H1 (cell line): ENCODE data around the gene SEZ6. TPM values are rescaled to one million over a fixed set of nuclear protein-coding genes. Genes with fewer than 3 reads are reported as not detected.

Experiments
- CTCF ChIA-PET: fragments of 300-600 bp; sonication (Branson Sonifier 250); formaldehyde crosslinking; loops from one replicate; lab custom pipeline; 2021; ENCODE audit not compliant: partially characterized antibody; lab: Charles Lee
- POLR2A ChIA-PET: fragments of 300-600 bp; sonication (Branson Sonifier 250); formaldehyde crosslinking; loops from one replicate; lab custom pipeline; 2021; ENCODE audit warnings: inconsistent platforms; ENCODE audit not compliant: partially characterized antibody; lab: Charles Lee
- DNase-seq, 2 experiments: peaks; one replicate each; pipeline versions ENCODE4 v3.0.0 to v3.0.0-alpha.2; 2010 to 2022; ENCODE audit warnings: low spot score in 2 of 2, low read depth in 1 of 2, mixed read lengths in 1 of 2
- FAIRE-seq: peaks from 2 replicates; lab custom pipeline; 2011; peaks lifted over from hg19 to GRCh38; lab: Jason Lieb, UNC
- H2AFZ ChIP-seq: 2 replicates; pipeline ENCODE4 v1.8.1; 2012; ENCODE audit warnings: low read length, inconsistent platforms
- H2AK5ac ChIP-seq: 2 replicates; pipeline ENCODE4 v1.6.1; 2013; ENCODE audit warnings: low read depth, low read length
- H2BK120ac ChIP-seq: replicated peaks from 2 replicates; pipeline ENCODE3; 2013; ENCODE audit warnings: low read depth, low read length, inconsistent platforms
- H2BK12ac ChIP-seq: 2 replicates; pipeline ENCODE4 v1.6.1; 2013; ENCODE audit warnings: low read depth, low read length
- H2BK15ac ChIP-seq: 2 replicates; pipeline ENCODE4 v1.6.1; 2013; ENCODE audit warnings: low read length
- H2BK20ac ChIP-seq: 2 replicates; pipeline ENCODE4 v1.6.1; 2013; ENCODE audit warnings: low read length
- H2BK5ac ChIP-seq: 2 replicates; pipeline ENCODE4 v1.6.1; 2013; ENCODE audit warnings: low read depth, low read length
- H3K14ac ChIP-seq: 2 replicates; pipeline ENCODE4 v1.6.1; 2013; ENCODE audit warnings: inconsistent platforms; ENCODE audit not compliant: insufficient read length
- H3K18ac ChIP-seq: 2 replicates; pipeline ENCODE4 v1.6.1; 2013; ENCODE audit warnings: low read length; ENCODE audit errors: extremely low read depth
- H3K23ac ChIP-seq: 2 replicates; pipeline ENCODE4 v1.6.1; 2013; ENCODE audit warnings: inconsistent platforms; ENCODE audit not compliant: insufficient read length
- H3K23me2 ChIP-seq: 2 replicates; pipeline ENCODE4 v1.6.1; 2013; ENCODE audit warnings: low read depth, low read length
- H3K27ac ChIP-seq: 2 replicates; pipeline ENCODE4 v1.6.1; 2011; ENCODE audit warnings: low read depth, low read length, inconsistent platforms
- H3K27me3 ChIP-seq, 4 experiments: replicated peaks in 1 of 4; 1 replicate in 1 of 4; 2 replicates in 3 of 4; pipeline versions ENCODE4 v1.6.1 to v1.8.1; 2011 to 2013; ENCODE audit warnings: low read length in 3 of 4, mild to moderate bottlenecking in 3 of 4, inconsistent platforms in 2 of 4, mixed read lengths in 2 of 4, moderate library complexity in 1 of 4; ENCODE audit not compliant: control insufficient read depth in 3 of 4, insufficient read depth in 3 of 4; ENCODE audit errors: extremely low read depth in 1 of 4
- H3K36me3 ChIP-seq, 4 experiments: 2 replicates each; pipeline versions ENCODE4 v1.6.1 to v1.8.1; 2011 to 2013; ENCODE audit warnings: mild to moderate bottlenecking in 4 of 4, low read length in 3 of 4, moderate library complexity in 2 of 4, control low read depth in 1 of 4, inconsistent platforms in 1 of 4; ENCODE audit not compliant: insufficient read depth in 4 of 4, control insufficient read depth in 2 of 4
- H3K4ac ChIP-seq: replicated peaks from 2 replicates; pipeline ENCODE3; 2013; ENCODE audit warnings: low read length, low read depth, mixed read lengths, inconsistent platforms; ENCODE audit not compliant: insufficient read length
- H3K4me1 ChIP-seq, 4 experiments: replicated peaks in 1 of 4; 1 replicate in 1 of 4; 2 replicates in 3 of 4; pipeline versions ENCODE4 v1.6.1 to v1.8.1; 2011 to 2013; ENCODE audit warnings: low read length in 3 of 4, inconsistent platforms in 2 of 4, mixed read lengths in 1 of 4; ENCODE audit not compliant: insufficient read depth in 4 of 4, control insufficient read depth in 3 of 4
- H3K4me2 ChIP-seq, 2 experiments: 2 replicates each; pipeline versions ENCODE4 v1.6.1 to v1.8.1; 2011 to 2013; ENCODE audit warnings: low read depth in 2 of 2, low read length in 2 of 2, control low read depth in 1 of 2, inconsistent platforms in 1 of 2, mild to moderate bottlenecking in 1 of 2; ENCODE audit not compliant: insufficient read depth in 1 of 2
- H3K4me3 ChIP-seq, 4 experiments: fragments of 200-600, 300-600 bp in 1 of 4; sonication (generic), shearing (Covaris generic), sonication (Bioruptor Twin) in 1 of 4; 2 replicates each; pipeline versions ENCODE4 v1.5.1 to v1.8.1; 2011 to 2016; ENCODE audit warnings: low read length in 4 of 4, low read depth in 3 of 4, control low read depth in 2 of 4, inconsistent platforms in 2 of 4, mild to moderate bottlenecking in 2 of 4, mixed read lengths in 1 of 4, moderate library complexity in 1 of 4; ENCODE audit not compliant: insufficient read depth in 2 of 4; ENCODE audit errors: extremely low read depth in 1 of 4
- H3K56ac ChIP-seq: replicated peaks from 2 replicates; pipeline ENCODE3; 2013; ENCODE audit warnings: low read depth, mild to moderate bottlenecking, mixed read lengths, low read length, inconsistent platforms; ENCODE audit not compliant: insufficient read length
- H3K79me1 ChIP-seq: 2 replicates; pipeline ENCODE4 v1.6.1; 2013; ENCODE audit warnings: low read depth, low read length, control low read depth
- H3K79me2 ChIP-seq, 2 experiments: 2 replicates each; pipeline versions ENCODE4 v1.6.1 to v1.8.1; 2012 to 2013; ENCODE audit warnings: low read length in 2 of 2, mild to moderate bottlenecking in 2 of 2, inconsistent platforms in 1 of 2; ENCODE audit not compliant: insufficient read depth in 2 of 2, control insufficient read depth in 1 of 2
- H3K9ac ChIP-seq, 4 experiments: replicated peaks in 1 of 4; 1 replicate in 1 of 4; 2 replicates in 3 of 4; pipeline versions ENCODE4 v1.6.1 to v1.8.1; 2011 to 2013; ENCODE audit warnings: low read depth in 3 of 4, low read length in 3 of 4, control low read depth in 2 of 4, mild to moderate bottlenecking in 2 of 4, moderate library complexity in 2 of 4, inconsistent platforms in 1 of 4; ENCODE audit errors: extremely low read depth in 1 of 4
- H3K9me3 ChIP-seq, 2 experiments: 2 replicates each; pipeline versions ENCODE4 v1.6.1 to v1.8.1; 2012 to 2013; ENCODE audit warnings: mild to moderate bottlenecking in 2 of 2, moderate library complexity in 2 of 2, control low read depth in 1 of 2, inconsistent platforms in 1 of 2, low read depth in 1 of 2, low read length in 1 of 2, mixed read lengths in 1 of 2; ENCODE audit not compliant: insufficient read depth in 2 of 2
- H4K20me1 ChIP-seq, 2 experiments: replicated peaks in 1 of 2; 2 replicates each; pipeline versions ENCODE3 to v1.8.1; 2011 to 2013; ENCODE audit warnings: inconsistent platforms in 2 of 2, low read length in 2 of 2, mild to moderate bottlenecking in 1 of 2; ENCODE audit not compliant: insufficient read depth in 2 of 2, control insufficient read depth in 1 of 2
- H4K5ac ChIP-seq: 2 replicates; pipeline ENCODE4 v1.6.1; 2013; ENCODE audit warnings: low read length, low read depth, mixed read lengths, inconsistent platforms; ENCODE audit not compliant: insufficient read length
- H4K8ac ChIP-seq: 2 replicates; pipeline ENCODE4 v1.8.0; 2013; ENCODE audit warnings: mild to moderate bottlenecking, moderate library complexity, low read length, inconsistent platforms; ENCODE audit not compliant: insufficient read depth; ENCODE audit errors: extremely low read depth
- H4K91ac ChIP-seq: replicated peaks from 2 replicates; pipeline ENCODE3; 2013; ENCODE audit warnings: low read length, mixed read lengths, inconsistent platforms; ENCODE audit not compliant: insufficient read length
- EGR1 ChIP-seq: IDR thresholded peaks from 2 replicates; pipeline ENCODE4 v1.6.1; 2011; ENCODE audit warnings: low read depth, low read length, borderline replicate concordance
- WGBS, 2 experiments: shearing (Covaris generic) in 1 of 2; methylation state at CpG; one replicate each; pipeline versions ENCODE4 v1.1.6 to v1.1.7; 2013 to 2015; ENCODE audit warnings: low lambda C conversion rate in 2 of 2, mixed read lengths in 2 of 2, inconsistent platforms in 1 of 2, low coverage in 1 of 2, missing lambda C conversion rate in 1 of 2; ENCODE audit not compliant: insufficient replicate concordance in 2 of 2, insufficient coverage in 1 of 2, insufficient read length in 1 of 2; ENCODE audit errors: extremely low coverage in 1 of 2, missing lambda C conversion rate in 1 of 2; 5-methylcytosine and 5-hydroxymethylcytosine counted together
- polyA plus RNA-seq, 7 experiments: library from polyadenylated mRNA; depleted of rRNA in 3 of 7; stranded (reverse) in 5 of 7; unstranded in 2 of 7; fragments of >200 nt in 5 of 7; fragments of 200-250 nt in 2 of 7; gene quantifications; 1 replicate in 5 of 7; 2 replicates in 1 of 7; 4 replicates in 1 of 7; pipeline versions ENCODE4 v1.2.1 to v1.2.3, GENCODE V29; 2011 to 2013; ENCODE audit warnings: missing spikeins in 2 of 7, mixed read lengths in 2 of 7
- total RNA-seq: library from RNA; stranded (reverse); fragmentation: NEBNext Ultra II Directional; extraction: Animal tissue kit (Norgen Biotek cat#: 25700); gene quantifications from 2 replicates; pipeline ENCODE4 v1.2.1, GENCODE V29; 2021
- TF ChIP-seq, protein P1 (sequence below): IDR thresholded peaks from 2 replicates; pipeline ENCODE4 v1.6.1; 2012; ENCODE audit warnings: low read length, inconsistent platforms

Gene SEZ6
- total and polyA plus RNA-seq, 2 of the 8 experiments (the other 6 are each of a cell fraction or from before 2014, with no cell fraction given): 6.9 to 16.1 TPM

DNA sequence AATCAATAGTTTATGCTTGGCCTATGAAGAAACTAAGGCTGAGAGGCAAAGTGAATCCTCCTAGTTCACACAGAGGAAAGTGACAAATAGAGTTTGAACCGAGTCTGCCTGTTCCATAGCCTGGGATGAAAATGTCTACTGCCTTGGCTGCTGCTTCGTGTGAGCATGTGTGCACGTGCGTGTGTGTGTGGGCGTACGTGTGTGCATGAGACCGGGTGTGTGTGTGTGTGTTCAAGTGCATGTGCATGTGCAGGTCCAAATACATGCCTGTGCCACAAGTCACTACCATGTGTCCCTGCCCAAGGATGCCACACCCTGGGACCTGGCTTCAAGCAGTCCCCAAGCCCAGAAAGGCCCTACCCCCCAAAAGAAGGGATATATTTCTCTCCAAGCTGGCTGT, 13.6 kb downstream of the SEZ6 start:
- POLR2A ChIA-PET: interaction anchor here (1.1 kb wide), 1 partner anchor 40 kb away, joined by 3 read pairs; no protein-coding TSS in a partner anchor
- H2BK20ac ChIP-seq: peak overlapping the region; percentile 62
- peak overlapping the region; percentile 45 for H4K91ac ChIP-seq
- no peak overlapping the region for H2BK120ac ChIP-seq
- no peaks in the 10 kb centered on the region for H4K20me1 ChIP-seq
- H3K4ac ChIP-seq: no peak overlapping the region
- H4K5ac ChIP-seq: no peak overlapping the region
- no peak for FAIRE-seq
- H3K79me2 ChIP-seq: no peaks in the 10 kb centered on the region
- no peaks in the 10 kb centered on the region for H3K23me2 ChIP-seq
- H3K56ac ChIP-seq: no peak overlapping the region
- no peaks in the 10 kb centered on the region for H3K79me1 ChIP-seq
- peak overlapping the region; percentile 22 for H4K8ac ChIP-seq
- no peak for DNase-seq
- H2BK12ac ChIP-seq: peak overlapping the region; percentile 95; the same call in 1 of the 2 replicates
- no peak overlapping the region; the same call in 1 of the 2 replicates for H3K27ac ChIP-seq
- no peak overlapping the region for H3K4me3 ChIP-seq
- no peaks in the 10 kb centered on the region for H3K9me3 ChIP-seq
- CTCF ChIA-PET: interaction anchor here (0.5 to 5.3 kb wide), 11 partner anchors 12 to 160 kb away, joined by 3 to 42 read pairs (median 4); partner anchors contain the start of gene SEZ6
- H2AK5ac ChIP-seq: peak overlapping the region; percentile 54; the same call in 1 of the 2 replicates
- H2AFZ ChIP-seq: no peak overlapping the region
- H3K27me3 ChIP-seq: no peaks in the 10 kb centered on the region; a peak in 3 of 7 replicates
- H2BK5ac ChIP-seq: 0 out of 2 replicates have a peak overlapping the region, but pooled peaks have one; percentile 19
- WGBS, 2 experiments: 95% methylated on average over 7 of the region's 7 CpGs; no CpG with 5 or more reads in 1 of the 2 experiments
- H3K23ac ChIP-seq: no peak overlapping the region
- no peak overlapping the region for H3K18ac ChIP-seq
- H3K4me1 ChIP-seq: peaks cover 2 to 12% (median 7%) of the 10 kb centered on the region in 4 experiments; a peak in 6 of 7 replicates
- no peak overlapping the region for H3K14ac ChIP-seq
- no peak overlapping the region for H3K9ac ChIP-seq
- 0 out of 2 replicates have a peak overlapping the region, but pooled peaks have one; percentile 89 for H2BK15ac ChIP-seq
- H3K4me2 ChIP-seq: no peak overlapping the region
- H3K36me3 ChIP-seq: no peaks in the 10 kb centered on the region
- TF ChIP-seq, protein P1, sequence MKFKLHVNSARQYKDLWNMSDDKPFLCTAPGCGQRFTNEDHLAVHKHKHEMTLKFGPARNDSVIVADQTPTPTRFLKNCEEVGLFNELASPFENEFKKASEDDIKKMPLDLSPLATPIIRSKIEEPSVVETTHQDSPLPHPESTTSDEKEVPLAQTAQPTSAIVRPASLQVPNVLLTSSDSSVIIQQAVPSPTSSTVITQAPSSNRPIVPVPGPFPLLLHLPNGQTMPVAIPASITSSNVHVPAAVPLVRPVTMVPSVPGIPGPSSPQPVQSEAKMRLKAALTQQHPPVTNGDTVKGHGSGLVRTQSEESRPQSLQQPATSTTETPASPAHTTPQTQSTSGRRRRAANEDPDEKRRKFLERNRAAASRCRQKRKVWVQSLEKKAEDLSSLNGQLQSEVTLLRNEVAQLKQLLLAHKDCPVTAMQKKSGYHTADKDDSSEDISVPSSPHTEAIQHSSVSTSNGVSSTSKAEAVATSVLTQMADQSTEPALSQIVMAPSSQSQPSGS: no peak
- no peak for TF ChIP-seq EGR1
